Duodenal mucosa (tissue), 2 donors: ENCODE results near the gene TCFL5.

Source experiments
- H3K27ac ChIP-seq: one replicate; pipeline ENCODE4 v1.7.0; 2013; ENCODE audit warnings: low read depth, low read length
- H3K27me3 ChIP-seq, 2 donors: one replicate each; pipeline ENCODE4 v1.7.0; 2013; ENCODE audit warnings: low read length in 2 of 2, control low read depth in 1 of 2; ENCODE audit not compliant: insufficient read depth in 2 of 2, control insufficient read depth in 1 of 2
- H3K36me3 ChIP-seq, 2 donors: one replicate each; pipeline ENCODE4 v1.7.0; 2013; ENCODE audit warnings: low read length in 2 of 2, control low read depth in 1 of 2; ENCODE audit not compliant: insufficient read depth in 2 of 2, control insufficient read depth in 1 of 2
- H3K4me1 ChIP-seq, 2 donors: one replicate each; pipeline ENCODE4 v1.7.0; 2013; ENCODE audit warnings: low read length in 2 of 2, control low read depth in 1 of 2; ENCODE audit not compliant: insufficient read depth in 2 of 2, control insufficient read depth in 1 of 2
- H3K4me3 ChIP-seq, 2 donors: one replicate each; pipeline ENCODE4 v1.7.0; 2013; ENCODE audit warnings: low read length in 2 of 2, low read depth in 1 of 2
- H3K9ac ChIP-seq, 2 donors: one replicate each; pipeline ENCODE4 v1.7.0; 2013; ENCODE audit warnings: low read length in 2 of 2, low read depth in 1 of 2
- H3K9me3 ChIP-seq, 2 donors: one replicate each; pipeline ENCODE4 v1.7.0; 2013; ENCODE audit warnings: low read length in 2 of 2, control low read depth in 1 of 2; ENCODE audit not compliant: control insufficient read depth in 1 of 2

Gene TCFL5

DNA sequence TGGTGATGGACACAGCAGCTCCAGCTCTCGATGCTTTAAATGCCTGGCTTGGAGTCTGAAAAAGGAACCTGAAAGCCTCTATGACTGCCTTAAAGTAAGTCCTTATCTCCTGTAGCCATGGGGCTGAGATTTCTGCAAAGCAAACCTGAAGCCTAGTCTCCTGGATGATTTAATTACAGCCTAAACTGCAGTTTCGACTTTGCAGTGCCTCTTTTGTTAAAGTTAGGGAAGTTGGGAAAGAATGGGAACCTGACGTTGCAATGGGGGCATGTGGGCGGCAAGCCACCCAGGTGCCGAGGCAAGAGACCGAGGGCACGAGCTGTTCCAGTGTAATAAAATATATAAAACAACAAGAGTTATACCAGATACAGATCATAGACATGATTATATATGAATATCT is 11.7 kb upstream of the TCFL5 start:
- no peaks in the 10 kb centered on the region for H3K36me3 ChIP-seq
- no peak overlapping the region for H3K4me3 ChIP-seq
- no peak overlapping the region for H3K27ac ChIP-seq
- no peaks in the 10 kb centered on the region for H3K27me3 ChIP-seq
- no peak overlapping the region for H3K9ac ChIP-seq
- peaks cover 14 to 19% of the 10 kb centered on the region in 2 donors for H3K4me1 ChIP-seq
- H3K9me3 ChIP-seq, result no peaks in the 10 kb centered on the region

DNA sequence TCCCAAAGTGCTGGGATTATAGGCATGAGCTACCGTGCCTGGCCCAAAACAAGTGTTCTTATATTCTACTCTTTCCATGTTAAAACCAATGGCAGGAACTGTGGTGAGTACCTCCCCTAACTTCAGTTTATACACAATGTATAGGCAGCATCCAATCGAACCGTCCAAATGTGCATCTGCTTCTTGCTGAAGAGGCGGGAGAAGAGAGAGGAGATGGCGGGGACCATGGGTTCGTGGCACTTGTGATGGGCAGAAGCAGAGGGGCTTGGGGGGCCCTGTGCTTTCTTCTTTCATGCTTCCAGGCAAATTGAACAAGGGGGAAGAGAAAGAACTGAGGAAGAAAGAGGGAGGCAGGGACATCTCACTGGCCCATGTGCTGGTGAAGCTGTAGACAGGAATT is 11.2 kb upstream of the TCFL5 start:
- Histone ChIP-seq H3K4me3 (no peak overlapping the region), H3K4me1 (peaks cover 14 to 19% of the 10 kb centered on the region in 2 donors), H3K27ac (no peak overlapping the region), H3K27me3 (no peaks in the 10 kb centered on the region), H3K36me3 (no peaks in the 10 kb centered on the region), H3K9ac (no peak overlapping the region), H3K9me3 (no peaks in the 10 kb centered on the region)

DNA sequence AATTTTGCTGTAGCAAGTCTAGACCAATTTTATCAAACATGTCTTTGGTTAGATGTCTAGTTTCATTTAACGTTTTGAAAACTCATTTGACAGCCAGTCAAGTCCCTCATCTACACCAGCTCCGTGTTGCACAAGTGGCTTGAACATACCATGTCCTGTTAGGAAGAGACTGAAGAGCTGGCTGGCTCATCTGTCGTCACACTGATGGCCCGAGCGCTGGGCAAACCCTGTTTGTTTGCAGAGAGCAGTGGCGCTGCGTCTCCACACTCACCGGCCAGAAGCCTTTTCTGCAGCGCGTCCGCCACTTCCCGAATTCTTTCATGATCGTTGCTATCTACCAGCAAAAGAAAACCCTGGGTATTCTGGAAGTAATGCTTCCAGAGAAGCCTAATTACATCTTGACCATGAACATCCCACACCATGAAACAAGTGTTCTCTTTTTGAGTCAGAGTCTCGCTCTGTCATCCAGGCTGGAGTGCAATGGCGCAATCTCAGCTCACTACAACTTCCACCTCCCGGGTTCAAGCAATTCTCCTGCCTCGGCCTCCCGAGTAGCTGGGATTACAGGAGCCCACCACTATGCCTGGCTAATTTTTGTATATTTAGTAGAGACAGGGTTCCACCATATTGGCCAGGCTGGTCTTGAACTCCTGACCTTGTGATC is 10.7 kb upstream of the TCFL5 start:
- Histone ChIP-seq H3K9ac (no peak overlapping the region), H3K27ac (no peak overlapping the region), H3K27me3 (no peaks in the 10 kb centered on the region), H3K4me3 (no peak overlapping the region), H3K9me3 (no peaks in the 10 kb centered on the region), H3K36me3 (no peaks in the 10 kb centered on the region), H3K4me1 (peaks cover 10 to 14% of the 10 kb centered on the region in 2 donors)

DNA sequence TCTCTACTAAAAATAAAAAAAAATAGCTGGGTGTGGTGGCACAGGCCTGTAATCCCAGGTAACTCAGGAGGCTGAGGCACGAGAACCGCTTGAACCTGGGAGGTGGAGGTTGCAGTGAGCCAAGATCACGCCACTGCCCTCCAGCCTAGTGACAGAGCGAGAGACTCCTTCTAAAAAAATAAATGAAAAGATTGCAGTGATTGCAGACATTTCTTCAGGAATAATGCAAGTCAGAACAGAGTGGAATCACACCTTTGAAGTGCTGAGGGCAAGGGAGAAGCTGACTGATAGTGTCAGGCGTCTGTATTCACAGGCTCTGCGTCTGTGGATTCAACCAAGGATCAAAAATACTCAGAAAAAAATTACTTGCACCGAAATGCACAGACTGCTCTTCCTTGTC is 2.6 kb upstream of the TCFL5 start:
- no peaks in the 10 kb centered on the region for H3K9me3 ChIP-seq
- no peaks in the 10 kb centered on the region for H3K36me3 ChIP-seq
- peaks cover 7 to 10% of the 10 kb centered on the region in 2 donors for H3K4me1 ChIP-seq
- no peak overlapping the region for H3K27ac ChIP-seq
- H3K4me3 ChIP-seq, result no peak overlapping the region
- no peak overlapping the region for H3K9ac ChIP-seq
- H3K27me3 ChIP-seq, result peaks cover 0 to 6% of the 10 kb centered on the region in 2 donors

DNA sequence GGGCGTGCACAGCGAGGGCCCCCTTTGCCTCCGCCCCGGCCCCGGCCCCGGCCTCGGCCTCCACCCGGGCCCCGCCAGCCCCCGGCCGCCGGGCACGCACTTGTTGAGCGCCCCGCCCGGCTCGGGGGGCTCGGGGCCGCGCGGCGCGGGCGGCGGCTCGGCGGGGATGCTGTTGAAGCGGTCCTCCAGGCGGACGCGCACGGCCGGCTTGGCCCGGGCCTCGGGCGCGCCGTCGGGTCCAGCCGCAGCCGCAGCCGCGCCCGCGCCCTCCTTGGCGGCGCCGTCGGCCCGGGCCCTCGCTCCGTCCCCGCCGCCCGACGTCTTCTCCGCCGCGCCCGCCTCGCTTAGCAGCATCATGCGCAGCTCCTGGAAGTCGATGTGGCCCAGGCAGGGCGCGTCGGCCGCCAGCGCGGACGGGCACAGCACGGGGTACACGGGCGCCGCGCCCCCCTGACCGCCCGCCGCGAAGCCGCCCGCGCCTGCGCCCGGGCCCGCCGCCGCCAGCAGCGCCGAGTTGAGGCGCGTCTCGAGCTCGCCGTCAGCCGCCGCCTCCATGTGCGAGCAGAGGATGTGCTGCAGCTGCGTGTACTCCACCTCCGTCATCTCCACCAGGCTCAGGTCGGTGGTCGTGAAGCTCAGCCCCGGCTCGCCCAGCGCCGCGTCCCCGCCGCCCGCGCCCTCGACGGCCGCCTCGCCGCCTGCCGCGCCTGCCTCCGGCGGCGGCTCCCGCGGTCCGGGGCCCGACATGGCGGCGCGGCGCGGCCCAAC is 514 bp downstream of the TCFL5 start:
- Histone ChIP-seq H3K9ac (no peak overlapping the region), H3K4me3 (peak overlapping the region in 1 of 2 donors; percentile 63)

DNA sequence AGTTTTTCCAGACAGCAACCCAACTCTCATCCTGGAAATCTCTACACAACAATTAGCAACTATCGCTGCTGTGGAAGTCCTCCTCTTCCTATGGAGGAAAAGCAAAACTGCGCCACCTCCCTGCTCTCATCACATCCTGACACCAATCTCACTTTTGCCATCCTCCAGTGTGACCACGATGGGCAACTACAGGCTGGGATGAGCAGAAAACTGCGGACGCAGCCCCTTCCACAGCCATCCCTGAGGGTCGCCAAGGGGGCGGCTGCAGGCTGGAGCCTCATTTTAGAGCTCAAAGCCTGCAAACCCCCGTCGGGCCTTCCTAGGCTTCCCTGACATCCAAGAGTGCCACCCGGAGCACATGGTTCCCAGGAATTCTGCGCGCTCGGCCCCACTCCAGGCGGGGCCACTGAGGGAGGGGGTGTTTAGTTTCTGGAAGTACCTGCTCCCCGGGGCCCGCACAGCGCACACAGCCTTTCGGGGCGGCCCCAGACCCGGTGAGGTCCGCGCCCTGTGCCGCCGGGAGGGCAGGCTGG is 1.2 kb downstream of the TCFL5 start:
- H3K9me3 ChIP-seq, result no peaks in the 10 kb centered on the region
- H3K4me1 ChIP-seq, result peaks cover 7 to 10% of the 10 kb centered on the region in 2 donors
- H3K27ac ChIP-seq, result no peak overlapping the region
- H3K4me3 ChIP-seq, result peak overlapping the region; percentile 40 to 43
- H3K36me3 ChIP-seq, result peaks cover 0 to 4% of the 10 kb centered on the region in 2 donors
- peaks cover 0 to 6% of the 10 kb centered on the region in 2 donors for H3K27me3 ChIP-seq
- peak overlapping the region in 1 of 2 donors; percentile 15 for H3K9ac ChIP-seq

More for the DNA sequence above, 514 bp downstream of the TCFL5 start:
- H3K27ac ChIP-seq, result no peak overlapping the region
- peaks cover 0 to 6% of the 10 kb centered on the region in 2 donors for H3K27me3 ChIP-seq
- no peaks in the 10 kb centered on the region for H3K9me3 ChIP-seq
- peaks cover 0 to 4% of the 10 kb centered on the region in 2 donors for H3K36me3 ChIP-seq
- peaks cover 7 to 10% of the 10 kb centered on the region in 2 donors for H3K4me1 ChIP-seq

DNA sequence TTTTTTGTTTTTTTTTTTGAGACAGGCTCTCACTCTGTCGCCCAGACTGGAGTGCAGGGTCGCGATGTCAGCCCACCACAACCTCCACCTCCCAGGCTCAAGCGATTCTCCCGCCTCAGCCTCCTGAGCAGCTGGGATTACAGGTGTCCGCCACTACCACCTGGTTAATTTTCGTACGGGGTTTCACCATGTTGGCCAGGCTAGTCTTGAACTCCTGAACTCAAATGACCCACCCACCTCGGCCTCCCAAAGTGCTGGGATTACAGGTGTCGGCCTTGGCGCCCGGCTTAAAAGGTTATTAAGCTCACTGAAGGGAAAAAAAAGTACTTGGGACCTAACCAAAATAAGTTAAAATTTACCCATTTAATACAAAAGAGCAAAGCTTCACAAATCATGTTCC is 1.9 kb downstream of the TCFL5 start:
- no peaks in the 10 kb centered on the region for H3K9me3 ChIP-seq
- H3K4me1 ChIP-seq, result peaks cover 7 to 10% of the 10 kb centered on the region in 2 donors
- no peak overlapping the region for H3K27ac ChIP-seq
- peak overlapping the region in 1 of 2 donors; percentile 15 for H3K9ac ChIP-seq
- peaks cover 0 to 4% of the 10 kb centered on the region in 2 donors for H3K36me3 ChIP-seq
- peaks cover 0 to 6% of the 10 kb centered on the region in 2 donors for H3K27me3 ChIP-seq
- H3K4me3 ChIP-seq, result peak overlapping the region in 1 of 2 donors; percentile 43

DNA sequence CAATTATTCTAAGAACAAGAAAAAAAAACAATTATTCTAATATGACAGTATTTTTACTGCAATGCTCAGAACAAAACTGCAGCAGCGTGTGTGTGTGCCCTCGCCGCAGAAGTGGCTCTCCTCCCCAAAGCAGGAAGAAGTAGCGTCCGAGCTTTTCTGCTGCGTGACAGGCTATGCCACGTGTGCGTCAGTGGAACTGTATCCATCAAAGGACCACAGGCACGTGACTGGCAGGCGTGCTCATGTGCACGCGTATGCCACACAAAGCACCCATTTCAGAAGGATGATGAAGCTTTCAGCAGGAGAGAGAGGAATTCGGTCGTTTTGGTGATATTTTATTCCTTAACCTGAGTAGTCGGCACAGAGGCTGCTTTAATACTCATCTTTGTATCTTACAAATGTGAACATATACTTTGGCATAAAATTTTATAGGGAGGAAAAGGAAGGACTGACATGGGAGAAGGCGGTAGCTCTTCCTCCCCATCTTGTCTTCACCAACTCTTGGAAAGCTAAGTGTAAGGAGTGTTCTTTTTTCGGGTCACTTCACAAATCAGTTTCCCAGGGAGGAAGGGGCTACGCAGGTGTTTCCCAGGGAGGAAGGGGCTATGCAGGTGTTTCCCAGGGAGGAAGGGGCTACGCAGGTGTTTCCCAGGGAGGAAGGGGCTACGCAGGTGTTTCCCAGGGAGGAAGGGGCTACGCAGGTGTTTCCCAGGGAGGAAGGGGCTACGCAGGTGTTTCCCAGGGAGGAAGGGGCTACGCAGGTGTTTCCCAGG is 3.4 kb downstream of the TCFL5 start:
- no peaks in the 10 kb centered on the region for H3K9me3 ChIP-seq
- H3K4me1 ChIP-seq, result peaks cover 7 to 10% of the 10 kb centered on the region in 2 donors
- peaks cover 0 to 6% of the 10 kb centered on the region in 2 donors for H3K27me3 ChIP-seq
- H3K9ac ChIP-seq, result no peak overlapping the region
- H3K4me3 ChIP-seq, result no peak overlapping the region
- H3K36me3 ChIP-seq, result peaks cover 0 to 4% of the 10 kb centered on the region in 2 donors
- H3K27ac ChIP-seq, result no peak overlapping the region

DNA sequence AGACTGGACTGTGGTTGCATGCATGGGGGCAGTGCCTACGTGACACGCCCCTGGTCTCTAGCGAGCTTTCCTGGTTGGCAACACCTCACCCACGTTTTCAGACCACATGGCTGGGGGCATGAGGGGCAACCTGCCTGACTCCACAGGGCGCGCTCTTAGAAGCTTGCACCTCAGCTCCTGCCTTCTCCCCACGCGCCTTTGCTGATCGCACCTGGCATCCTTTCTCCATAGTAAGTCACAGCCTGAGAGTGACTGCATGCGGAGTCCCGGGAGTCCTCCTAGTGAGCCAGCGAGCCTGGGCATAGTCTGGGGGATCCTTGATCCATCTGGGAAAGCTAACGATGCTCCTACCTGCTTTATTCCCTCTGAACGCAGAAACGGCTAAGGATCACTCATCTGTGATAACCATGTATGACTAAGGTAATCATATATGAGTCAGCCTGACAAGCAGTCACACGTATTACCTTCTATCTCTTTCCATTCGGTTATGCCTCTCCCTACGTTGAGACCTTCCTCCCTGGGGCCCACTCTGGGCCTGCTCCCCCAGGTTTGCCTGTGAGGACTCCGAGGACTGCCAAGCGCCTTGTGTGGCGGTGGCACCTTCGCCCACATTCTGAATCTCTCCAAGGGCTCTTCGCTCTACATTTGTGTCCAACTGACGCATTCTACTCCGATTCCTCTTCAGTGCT is 4.5 kb downstream of the TCFL5 start:
- H3K9me3 ChIP-seq, result no peaks in the 10 kb centered on the region
- H3K36me3 ChIP-seq, result peaks cover 3 to 9% of the 10 kb centered on the region in 2 donors
- H3K27ac ChIP-seq, result no peak overlapping the region
- no peak overlapping the region for H3K4me3 ChIP-seq
- H3K4me1 ChIP-seq, result peaks cover 7 to 10% of the 10 kb centered on the region in 2 donors
- H3K9ac ChIP-seq, result no peak overlapping the region
- H3K27me3 ChIP-seq, result peaks cover 0 to 6% of the 10 kb centered on the region in 2 donors
